AG08396 (cell line): Measurements from ENCODE around the gene TBXAS1.

Source experiments
- DNase-seq: peaks from one replicate; pipeline ENCODE4 v3.0.0; 2012; ENCODE audit warnings: low spot score, mixed read lengths

The TBXAS1 gene

GRCh38 chr7:140024585-140024984 is 195.5 kb downstream of the TBXAS1 start:
- no peak for DNase-seq

GRCh38 chr7:140025241-140025640 is 196.2 kb downstream of the TBXAS1 start:
- no peak for DNase-seq

- no peak for DNase-seq
Measured at GRCh38 chr7:140025814-140026433, 196.9 kb downstream of the TBXAS1 start.

GRCh38 chr7:140026935-140027334 is 197.9 kb downstream of the TBXAS1 start:
- DNase-seq, result no peak

- DNase-seq, result no peak
Measured at GRCh38 chr7:140027858-140028257, 198.8 kb downstream of the TBXAS1 start.

- no peak for DNase-seq
Measured at GRCh38 chr7:140028311-140028710, 199.2 kb downstream of the TBXAS1 start.

GRCh38 chr7:140029072-140029471 is 200.0 kb downstream of the TBXAS1 start:
- DNase-seq, result no peak

GRCh38 chr7:140031364-140031763 is 202.3 kb downstream of the TBXAS1 start:
- DNase-seq, result no peak

- DNase-seq, result no peak
Measured at GRCh38 chr7:140033036-140033435, 204.0 kb downstream of the TBXAS1 start.

GRCh38 chr7:140033779-140034363 is 204.8 kb downstream of the TBXAS1 start:
- DNase-seq, result no peak

- no peak for DNase-seq
Measured at GRCh38 chr7:140034421-140034820, 205.4 kb downstream of the TBXAS1 start.

GRCh38 chr7:140035400-140036223 is 206.5 kb downstream of the TBXAS1 start:
- DNase-seq, result peak; percentile 55

- DNase-seq, result no peak
Measured at GRCh38 chr7:140036224-140036962, 207.3 kb downstream of the TBXAS1 start.

- no peak for DNase-seq
Measured at GRCh38 chr7:140039066-140039465, 210.0 kb downstream of the TBXAS1 start.

- DNase-seq, result no peak
Measured at GRCh38 chr7:140039896-140040295, 210.8 kb downstream of the TBXAS1 start.

GRCh38 chr7:140041659-140042385 is 212.8 kb downstream of the TBXAS1 start:
- no peak for DNase-seq

GRCh38 chr7:140042386-140042670 is 213.3 kb downstream of the TBXAS1 start:
- DNase-seq, result no peak

- no peak for DNase-seq
Measured at GRCh38 chr7:140044251-140044650, 215.2 kb downstream of the TBXAS1 start.

- no peak for DNase-seq
Measured at GRCh38 chr7:140045697-140046096, 216.6 kb downstream of the TBXAS1 start.

- no peak for DNase-seq
Measured at GRCh38 chr7:140047197-140047596, 218.1 kb downstream of the TBXAS1 start.

- no peak for DNase-seq
Measured at GRCh38 chr7:140048138-140048537, 219.1 kb downstream of the TBXAS1 start.

GRCh38 chr7:140048989-140049338 is 219.9 kb downstream of the TBXAS1 start:
- no peak for DNase-seq
